ENCODE results near the gene SLC9A1.

The SLC9A1 gene

DNA sequence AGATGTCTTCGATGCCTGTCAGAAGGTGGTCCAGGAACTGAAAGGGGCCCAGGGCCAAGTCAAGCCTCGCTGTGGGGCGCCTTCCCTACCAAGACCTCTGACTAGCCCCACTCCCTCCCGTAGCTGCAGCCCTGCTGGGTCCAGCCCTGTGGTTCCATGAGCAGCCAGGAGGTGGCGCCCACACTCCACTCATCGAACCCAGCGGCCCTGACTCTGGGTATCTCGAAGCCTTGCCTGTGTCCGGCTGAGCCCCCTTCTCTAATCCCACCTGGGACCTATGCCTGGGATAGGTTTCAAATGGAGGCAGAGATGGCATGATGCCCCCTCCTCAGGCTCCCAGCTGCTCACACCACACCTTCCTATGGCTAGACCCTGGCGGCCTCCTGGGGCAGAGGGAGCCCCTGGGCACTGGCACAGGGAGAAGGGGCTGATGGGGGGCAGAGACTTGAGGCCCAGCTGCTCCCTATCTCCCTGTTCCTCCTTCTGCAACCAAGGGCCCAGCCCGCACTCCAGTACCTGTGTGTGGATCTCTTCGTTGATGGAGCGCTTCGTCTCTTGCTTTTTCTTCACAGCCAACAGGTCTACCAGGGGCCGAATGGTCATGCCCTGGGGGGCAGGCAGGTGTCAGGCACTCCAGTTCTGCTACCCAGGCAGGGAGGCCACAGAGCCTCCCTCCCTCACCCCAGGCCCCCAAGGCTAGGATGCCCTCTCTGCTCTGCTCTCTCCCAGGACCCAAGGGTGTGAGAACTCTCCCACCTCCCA is 52.0 kb downstream of the SLC9A1 start:
- DNase-seq (ENCODE audit: low read depth in 2 of 2) = peak; percentile 45 to 46

- no peak for DNase-seq (ENCODE audit: low read depth in 2 of 2)
Measured at GRCh38 chr1:27102134-27102706, 52.7 kb downstream of the SLC9A1 start.

DNA sequence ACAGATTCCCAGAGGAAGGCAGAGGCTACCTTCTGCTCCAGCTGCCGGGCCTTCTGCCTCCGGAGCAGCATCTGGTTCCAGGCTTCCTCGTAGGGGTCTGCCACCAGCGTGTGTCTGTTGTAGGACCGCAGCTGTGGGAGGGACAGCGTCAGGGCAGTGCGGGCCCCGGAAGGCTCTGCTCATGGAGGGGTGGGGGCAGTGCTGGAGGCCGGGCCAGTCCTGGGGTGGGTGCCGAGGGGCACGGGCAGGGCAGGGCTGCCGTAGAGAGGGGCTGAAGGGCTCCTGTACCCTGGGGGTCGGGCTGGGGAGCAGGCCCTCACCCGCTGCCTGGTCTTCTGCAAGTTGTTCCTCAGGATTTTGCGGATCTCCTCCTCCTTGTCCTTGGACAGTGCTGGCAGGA is 53.2 kb downstream of the SLC9A1 start:
- no peak for DNase-seq (ENCODE audit: low read depth in 2 of 2)

- DNase-seq (ENCODE audit: low read depth in 2 of 2) = no peak
Measured at GRCh38 chr1:27101054-27101491, 53.9 kb downstream of the SLC9A1 start.

DNA sequence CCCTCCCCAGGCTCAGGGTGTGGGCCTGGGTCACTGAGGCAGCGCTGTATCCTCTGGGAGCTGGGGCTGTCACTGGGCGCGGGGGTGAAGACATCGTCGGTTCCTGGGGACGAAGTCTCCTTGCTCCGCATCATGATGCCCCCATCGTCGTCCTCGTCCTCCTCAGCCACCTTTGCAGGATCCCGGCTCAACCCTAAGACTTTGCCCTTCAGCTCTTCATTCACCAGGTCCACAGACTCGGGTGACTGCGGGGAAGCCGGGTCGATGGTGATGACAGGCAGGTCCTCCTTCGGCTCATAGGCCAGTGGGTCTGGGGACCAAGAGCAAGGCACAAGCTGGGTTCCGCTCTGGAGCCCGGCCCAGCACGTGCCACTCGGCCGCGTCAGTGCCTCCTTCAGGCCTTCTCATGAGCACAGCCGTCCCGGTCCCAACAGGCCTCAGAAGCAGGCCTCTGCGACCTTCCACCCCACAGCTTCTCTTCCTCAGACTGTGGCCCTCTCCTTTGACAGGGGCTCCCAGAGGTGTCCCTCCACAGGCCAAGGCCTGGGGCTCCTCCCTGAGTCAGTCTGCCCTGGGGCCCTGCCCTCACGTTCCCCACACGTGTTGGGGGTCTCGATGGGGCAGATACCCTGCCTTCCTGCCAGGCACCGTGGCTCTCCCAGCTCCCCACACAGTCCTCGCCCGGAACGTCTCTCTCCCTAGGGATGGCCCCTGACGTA is 54.4 kb downstream of the SLC9A1 start:
- no peak for DNase-seq (ENCODE audit: low read depth in 2 of 2)

- no peak for DNase-seq (ENCODE audit: low read depth in 2 of 2)
Measured at GRCh38 chr1:27099587-27100334, 55.2 kb downstream of the SLC9A1 start.

DNA sequence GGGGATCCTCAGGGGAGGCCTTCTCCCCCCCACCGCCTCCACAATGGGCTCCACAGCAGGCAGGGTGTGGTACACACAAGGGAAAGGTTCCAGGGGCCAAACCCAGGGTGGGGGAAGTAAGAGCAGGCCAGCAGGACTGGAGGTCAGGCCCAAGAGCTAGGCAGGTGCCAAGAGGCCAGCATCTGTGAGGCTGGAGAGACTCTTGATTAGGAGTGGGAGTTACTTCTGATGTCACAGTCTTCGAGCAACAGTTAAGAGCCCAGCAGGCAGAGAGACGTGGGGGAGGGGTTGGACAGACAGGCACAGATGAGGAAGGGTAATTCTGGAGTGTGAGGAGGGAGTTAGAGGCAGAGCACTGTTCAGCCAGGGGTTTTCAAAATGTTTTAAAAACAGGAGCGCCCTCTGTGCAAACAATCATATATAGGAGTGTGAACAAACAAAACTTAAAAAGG is 55.8 kb downstream of the SLC9A1 start:
- DNase-seq (ENCODE audit: low read depth in 2 of 2) = no peak

DNA sequence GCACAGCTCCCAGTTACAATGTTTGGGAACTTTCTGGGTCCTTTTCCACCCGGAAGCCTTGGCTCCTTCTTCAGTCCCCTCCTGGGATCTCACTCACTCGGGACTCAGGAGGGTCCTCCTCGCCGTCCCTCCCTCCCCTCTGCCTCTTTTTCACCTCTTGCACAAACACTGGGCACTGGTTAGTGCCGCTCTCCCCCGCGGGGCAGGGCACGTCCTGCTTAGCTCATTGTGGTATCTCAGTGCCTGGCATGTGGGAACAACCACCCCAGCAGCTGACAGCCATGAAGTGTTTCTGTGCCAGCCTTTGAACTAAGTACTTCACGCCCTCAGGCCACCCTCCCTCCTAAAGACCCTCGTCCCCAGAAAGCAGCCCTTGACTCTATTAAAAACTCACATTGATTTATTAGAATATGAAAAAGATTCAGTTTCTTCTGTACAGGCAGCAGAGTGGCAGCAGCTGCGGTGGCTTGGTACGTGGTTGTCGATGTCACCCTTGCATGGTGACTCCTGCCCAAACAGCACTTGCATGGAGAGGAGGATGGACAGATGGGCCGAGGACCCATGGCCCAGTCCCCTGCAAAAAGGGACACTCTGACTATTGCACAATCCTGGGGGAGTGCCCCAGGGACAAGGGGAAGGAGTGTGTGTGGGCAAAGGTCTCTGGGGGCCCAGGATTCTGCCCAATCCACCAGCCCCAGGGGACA is 56.3 kb downstream of the SLC9A1 start:
- DNase-seq (ENCODE audit: low read depth in 2 of 2) = no peak

DNA sequence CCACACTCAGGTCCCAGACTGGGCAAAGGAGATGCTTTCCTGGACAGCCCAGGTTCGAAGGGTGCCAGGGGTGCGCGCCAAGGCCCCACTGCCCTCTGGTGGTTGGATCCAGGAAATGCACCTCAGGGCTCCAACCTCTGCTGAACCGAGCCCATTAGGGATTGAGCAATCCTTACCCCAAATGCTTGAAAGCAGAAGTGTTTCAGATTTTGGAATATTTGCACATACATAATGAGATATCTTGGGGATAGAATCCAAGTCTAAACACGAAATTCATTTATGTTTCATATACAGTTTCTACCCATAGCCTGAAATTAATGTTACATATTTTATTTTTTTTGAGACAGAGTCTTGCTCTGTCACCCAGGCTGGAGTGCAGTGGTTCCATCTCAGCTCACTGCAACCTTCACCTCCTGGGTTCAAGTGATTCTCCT is 57.4 kb downstream of the SLC9A1 start:
- DNase-seq (ENCODE audit: low read depth in 2 of 2) = peak; percentile 33

GRCh38 chr1:27095576-27095975 is 59.3 kb downstream of the SLC9A1 start:
- no peak for DNase-seq (ENCODE audit: low read depth in 2 of 2)

- DNase-seq (ENCODE audit: low read depth in 2 of 2) = no peak
Measured at GRCh38 chr1:27092888-27093287, 62.0 kb downstream of the SLC9A1 start.

GRCh38 chr1:27090911-27091310 is 64.0 kb downstream of the SLC9A1 start:
- no peak for DNase-seq (ENCODE audit: low read depth in 2 of 2)

DNA sequence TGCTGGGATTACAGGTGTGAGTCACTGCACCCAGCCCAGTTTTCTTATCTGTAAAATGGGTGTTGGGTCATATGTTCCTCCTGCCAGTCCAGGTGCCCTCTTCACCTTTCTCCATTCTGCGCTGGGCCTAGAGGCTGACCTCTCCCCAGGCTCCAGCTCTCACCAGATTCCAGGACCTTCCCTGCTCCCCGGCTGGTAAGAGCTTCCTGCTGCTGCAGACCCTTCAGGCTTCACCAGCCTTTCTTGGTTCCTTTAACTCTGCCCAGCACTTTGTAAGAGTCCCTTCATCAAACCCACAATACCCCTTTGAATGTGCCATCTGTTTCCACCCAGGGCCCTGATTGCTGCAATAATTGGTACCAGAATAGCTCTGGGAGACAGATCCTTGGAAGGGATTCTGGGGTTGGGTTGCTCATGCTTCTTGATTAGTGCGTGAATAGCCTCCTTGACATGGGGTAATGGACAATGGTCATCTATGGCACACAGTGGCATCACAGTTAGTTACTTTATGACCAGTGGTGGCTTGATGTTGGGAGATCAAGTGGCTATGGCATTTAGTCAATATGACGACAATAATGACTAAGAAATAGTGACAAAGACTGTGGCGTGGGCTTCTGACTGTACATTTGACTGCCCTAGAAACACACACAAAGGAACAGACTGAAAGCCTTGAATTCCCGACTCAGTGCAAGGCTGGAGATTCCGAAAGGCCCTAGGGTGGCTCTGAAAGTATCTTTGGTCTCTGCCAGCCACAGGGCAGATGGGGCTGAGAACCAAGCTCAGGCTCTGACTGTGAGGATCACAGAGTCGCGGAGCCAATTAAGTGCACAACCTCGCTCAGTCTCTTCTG is 67.3 kb downstream of the SLC9A1 start:
- no peak for DNase-seq (ENCODE audit: low read depth in 2 of 2)

GRCh38 chr1:27086628-27087027 is 68.3 kb downstream of the SLC9A1 start:
- no peak for DNase-seq (ENCODE audit: low read depth in 2 of 2)

DNA sequence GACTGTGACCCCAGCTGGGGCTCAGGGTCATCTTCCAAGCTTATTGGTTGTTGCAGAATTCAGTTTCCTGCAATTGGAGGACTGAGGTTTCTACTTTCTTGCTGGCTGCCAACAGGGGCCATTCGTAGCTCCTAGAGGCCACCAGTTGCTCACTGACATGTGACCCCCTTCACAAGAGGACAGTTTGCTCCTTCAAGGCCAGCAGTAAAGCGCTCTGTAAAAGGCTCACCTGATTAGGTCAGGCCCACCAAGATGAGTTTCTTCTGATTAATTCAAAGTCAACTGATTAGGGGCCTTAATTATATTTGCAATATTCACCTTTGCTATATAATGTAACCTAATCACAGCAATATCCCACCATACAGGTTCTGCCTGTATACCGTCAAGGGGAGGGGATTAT is 68.9 kb downstream of the SLC9A1 start:
- no peak for DNase-seq (ENCODE audit: low read depth in 2 of 2)

GRCh38 chr1:27084107-27084506 is 70.8 kb downstream of the SLC9A1 start:
- DNase-seq (ENCODE audit: low read depth in 2 of 2) = no peak

- no peak for DNase-seq (ENCODE audit: low read depth in 2 of 2)
Measured at GRCh38 chr1:27077968-27078367, 77.0 kb downstream of the SLC9A1 start.

DNA sequence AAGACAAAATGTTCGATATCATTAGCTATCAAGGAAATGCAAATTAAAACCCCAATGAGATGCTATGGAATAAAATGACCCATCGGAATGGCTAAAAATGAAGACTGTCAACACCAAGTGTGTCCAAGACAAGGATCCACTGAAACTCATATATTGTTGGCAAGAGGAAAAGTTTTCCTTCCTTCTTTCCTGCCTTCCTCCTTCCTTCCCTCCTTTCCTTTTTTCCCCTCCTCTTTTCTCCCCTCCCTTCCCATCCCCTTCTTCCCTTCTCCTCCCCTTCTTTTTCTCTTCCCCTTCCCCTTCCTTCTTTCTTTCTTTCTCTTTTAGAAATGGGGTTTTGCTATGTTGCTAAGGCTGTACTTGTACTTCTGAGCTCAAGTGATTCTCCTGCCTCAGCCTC is 78.1 kb downstream of the SLC9A1 start:
- no peak for DNase-seq (ENCODE audit: low read depth in 2 of 2)

- DNase-seq (ENCODE audit: low read depth in 2 of 2) = no peak
Measured at GRCh38 chr1:27074175-27074780, 80.6 kb downstream of the SLC9A1 start.

- DNase-seq (ENCODE audit: low read depth in 2 of 2) = no peak
Measured at GRCh38 chr1:27071049-27071416, 83.9 kb downstream of the SLC9A1 start.
